ENCODE data around the gene TRMT2B.
"Not testable (repeated sequence)": the region's sequence is repeated elsewhere in the genome, so short reads cannot be mapped to it uniquely, and the experiment has no call there.

The TRMT2B gene

GRCh38 chrX:100984818-100985217 is 67.1 kb downstream of the TRMT2B start (continued):
- no peak for TF ChIP-seq ZNF670 (tag by site-specific recombination; IDR thresholded peaks at IDR 0.05; ENCODE audit: low read depth)

- CTCF ChIA-PET; POLR2A ChIA-PET; H3K4me1 ChIP-seq (ENCODE audit: control insufficient read depth, insufficient read depth, low read length); H3K4me3 ChIP-seq (ENCODE audit: low read depth, low read length); H3K27ac ChIP-seq (ENCODE audit: extremely low read depth, low read depth, low read length); H3K36me3 ChIP-seq (ENCODE audit: control insufficient read depth in 2 of 2, insufficient read depth in 1 of 2, low read length in 2 of 2); H3K9me3 ChIP-seq (ENCODE audit: control insufficient read depth, insufficient read depth, low read depth, low read length): not testable (repeated sequence)
Observed at GRCh38 chrX:100981498-100981845, 70.4 kb downstream of the TRMT2B start.

GRCh38 chrX:100980608-100981497 is 71.1 kb downstream of the TRMT2B start:
- H3K9me3 ChIP-seq (ENCODE audit: control insufficient read depth, insufficient read depth, low read depth, low read length) = no peaks in the 10 kb centered on the region
- POLR2A ChIA-PET = no interaction called here
- no peaks in the 10 kb centered on the region; a peak in 1 of 3 replicates for H3K36me3 ChIP-seq (ENCODE audit: control insufficient read depth in 2 of 2, insufficient read depth in 1 of 2, low read length in 2 of 2)
- no peak overlapping the region for H3K27ac ChIP-seq (ENCODE audit: extremely low read depth, low read depth, low read length)
- no peak overlapping the region for H3K4me3 ChIP-seq (ENCODE audit: low read depth, low read length)
- H3K4me1 ChIP-seq (ENCODE audit: control insufficient read depth, insufficient read depth, low read length) = no peaks in the 10 kb centered on the region
- CTCF ChIA-PET = no interaction called here
- TF ChIP-seq GFI1B (tag by site-specific recombination; IDR thresholded peaks at IDR 0.05) (no peak), ZNF747 (tag by site-specific recombination; IDR thresholded peaks at IDR 0.05) (no peak), ZNF394 (tag by site-specific recombination; IDR thresholded peaks at IDR 0.05; ENCODE audit: borderline replicate concordance) (no peak), KLF10 (tag by site-specific recombination; IDR thresholded peaks at IDR 0.05) (no peak), EGR2 (tag by site-specific recombination; IDR thresholded peaks at IDR 0.05; ENCODE audit: low read depth) (no peak), ZNF280D (tag by site-specific recombination; IDR thresholded peaks at IDR 0.05) (no peak), GLI4 (tag by site-specific recombination; IDR thresholded peaks at IDR 0.05) (no peak), ZNF473 (tag by site-specific recombination; IDR thresholded peaks at IDR 0.05) (no peak), TSHZ1 (tag by site-specific recombination; IDR thresholded peaks at IDR 0.05; ENCODE audit: borderline replicate concordance) (no peak)

- no peaks in the 10 kb centered on the region for H3K4me1 ChIP-seq (ENCODE audit: control insufficient read depth, insufficient read depth, low read length)
- H3K4me3 ChIP-seq (ENCODE audit: low read depth, low read length) = no peak overlapping the region
- CTCF ChIA-PET = no interaction called here
- no peaks in the 10 kb centered on the region for H3K9me3 ChIP-seq (ENCODE audit: control insufficient read depth, insufficient read depth, low read depth, low read length)
- no peak overlapping the region for H3K27ac ChIP-seq (ENCODE audit: extremely low read depth, low read depth, low read length)
- POLR2A ChIA-PET = no interaction called here
- no peaks in the 10 kb centered on the region; a peak in 1 of 3 replicates for H3K36me3 ChIP-seq (ENCODE audit: control insufficient read depth in 2 of 2, insufficient read depth in 1 of 2, low read length in 2 of 2)
- no peak for TF ChIP-seq ZNF280C (tag by site-specific recombination; IDR thresholded peaks at IDR 0.05)
- TF ChIP-seq ZNF146 (tag by site-specific recombination; IDR thresholded peaks at IDR 0.05) = no peak
- no peak for TF ChIP-seq ZNF292 (tag by site-specific recombination; IDR thresholded peaks at IDR 0.05; ENCODE audit: borderline replicate concordance, low read depth)
- no peak for TF ChIP-seq GFI1B (tag by site-specific recombination; IDR thresholded peaks at IDR 0.05)
- no peak for TF ChIP-seq ZSCAN4 (tag by site-specific recombination; IDR thresholded peaks at IDR 0.05)
- TF ChIP-seq ZNF521 (tag by site-specific recombination; IDR thresholded peaks at IDR 0.05) = no peak
Observed at GRCh38 chrX:100979881-100980607, 71.9 kb downstream of the TRMT2B start.

Data from HEK293 (cell line).